ENCODE results near the gene THOC6.

THOC6 gene

GRCh38 chr16:2982402-2982801 lies 41.4 kb upstream of the THOC6 start:
- Histone ChIP-seq H3K27ac (ENCODE audit: low read length) (no peak overlapping the region), H3K4me3 (ENCODE audit: low read length) (no peak overlapping the region), H3K27me3 (ENCODE audit: control insufficient read depth, insufficient read depth, low read length) (no peaks in the 10 kb centered on the region), H3K9me3 (ENCODE audit: control insufficient read depth, low read depth, low read length) (no peaks in the 10 kb centered on the region), H3K4me1 (ENCODE audit: control insufficient read depth, low read depth, low read length) (peaks cover 13% of the 10 kb centered on the region), H3K36me3 (ENCODE audit: control insufficient read depth, low read depth, low read length) (no peaks in the 10 kb centered on the region), H3K9ac (ENCODE audit: low read length) (no peak overlapping the region)

- H3K27me3 ChIP-seq (ENCODE audit: control insufficient read depth, insufficient read depth, low read length) = no peaks in the 10 kb centered on the region
- no peaks in the 10 kb centered on the region for H3K9me3 ChIP-seq (ENCODE audit: control insufficient read depth, low read depth, low read length)
- H3K4me1 ChIP-seq (ENCODE audit: control insufficient read depth, low read depth, low read length) = peaks cover 13% of the 10 kb centered on the region
- H3K4me3 ChIP-seq (ENCODE audit: low read length) = no peak overlapping the region
- no peak overlapping the region for H3K27ac ChIP-seq (ENCODE audit: low read length)
- no peaks in the 10 kb centered on the region for H3K36me3 ChIP-seq (ENCODE audit: control insufficient read depth, low read depth, low read length)
- no peak overlapping the region for H3K9ac ChIP-seq (ENCODE audit: low read length)
These were observed 40.1 kb upstream of the THOC6 start for GRCh38 chr16:2983706-2984136.

- Histone ChIP-seq H3K4me1 (ENCODE audit: control insufficient read depth, low read depth, low read length) (peaks cover 19% of the 10 kb centered on the region), H3K27me3 (ENCODE audit: control insufficient read depth, insufficient read depth, low read length) (no peaks in the 10 kb centered on the region), H3K9ac (ENCODE audit: low read length) (no peak overlapping the region), H3K4me3 (ENCODE audit: low read length) (no peak overlapping the region), H3K9me3 (ENCODE audit: control insufficient read depth, low read depth, low read length) (no peaks in the 10 kb centered on the region), H3K36me3 (ENCODE audit: control insufficient read depth, low read depth, low read length) (no peaks in the 10 kb centered on the region), H3K27ac (ENCODE audit: low read length) (no peak overlapping the region)
These were observed 38.4 kb upstream of the THOC6 start for GRCh38 chr16:2985462-2985861.

- no peaks in the 10 kb centered on the region for H3K36me3 ChIP-seq (ENCODE audit: control insufficient read depth, low read depth, low read length)
- no peaks in the 10 kb centered on the region for H3K9me3 ChIP-seq (ENCODE audit: control insufficient read depth, low read depth, low read length)
- peaks cover 21% of the 10 kb centered on the region for H3K4me1 ChIP-seq (ENCODE audit: control insufficient read depth, low read depth, low read length)
- no peak overlapping the region for H3K9ac ChIP-seq (ENCODE audit: low read length)
- H3K27me3 ChIP-seq (ENCODE audit: control insufficient read depth, insufficient read depth, low read length) = no peaks in the 10 kb centered on the region
- no peak overlapping the region for H3K27ac ChIP-seq (ENCODE audit: low read length)
- no peak overlapping the region for H3K4me3 ChIP-seq (ENCODE audit: low read length)
These were observed 37.9 kb upstream of the THOC6 start for GRCh38 chr16:2985893-2986355.

GRCh38 chr16:2986623-2987188 lies 37.1 kb upstream of the THOC6 start:
- no peaks in the 10 kb centered on the region for H3K9me3 ChIP-seq (ENCODE audit: control insufficient read depth, low read depth, low read length)
- no peak overlapping the region for H3K9ac ChIP-seq (ENCODE audit: low read length)
- H3K27me3 ChIP-seq (ENCODE audit: control insufficient read depth, insufficient read depth, low read length) = no peaks in the 10 kb centered on the region
- H3K27ac ChIP-seq (ENCODE audit: low read length) = no peak overlapping the region
- H3K4me1 ChIP-seq (ENCODE audit: control insufficient read depth, low read depth, low read length) = peaks cover 16% of the 10 kb centered on the region
- H3K36me3 ChIP-seq (ENCODE audit: control insufficient read depth, low read depth, low read length) = no peaks in the 10 kb centered on the region
- no peak overlapping the region for H3K4me3 ChIP-seq (ENCODE audit: low read length)

- H3K4me1 ChIP-seq (ENCODE audit: control insufficient read depth, low read depth, low read length) = peaks cover 10% of the 10 kb centered on the region
These were observed 36.5 kb upstream of the THOC6 start for GRCh38 chr16:2987286-2987685.

GRCh38 chr16:2987833-2988232 lies 36.0 kb upstream of the THOC6 start:
- no peak overlapping the region for H3K27ac ChIP-seq (ENCODE audit: low read length)
- no peak overlapping the region for H3K9ac ChIP-seq (ENCODE audit: low read length)
- no peaks in the 10 kb centered on the region for H3K9me3 ChIP-seq (ENCODE audit: control insufficient read depth, low read depth, low read length)
- no peaks in the 10 kb centered on the region for H3K36me3 ChIP-seq (ENCODE audit: control insufficient read depth, low read depth, low read length)
- no peaks in the 10 kb centered on the region for H3K27me3 ChIP-seq (ENCODE audit: control insufficient read depth, insufficient read depth, low read length)
- peaks cover 8% of the 10 kb centered on the region for H3K4me1 ChIP-seq (ENCODE audit: control insufficient read depth, low read depth, low read length)
- no peak overlapping the region for H3K4me3 ChIP-seq (ENCODE audit: low read length)

More at GRCh38 chr16:2987286-2987685, 36.5 kb upstream of the THOC6 start:
- Histone ChIP-seq H3K36me3 (ENCODE audit: control insufficient read depth, low read depth, low read length) (no peaks in the 10 kb centered on the region), H3K27me3 (ENCODE audit: control insufficient read depth, insufficient read depth, low read length) (no peaks in the 10 kb centered on the region), H3K9me3 (ENCODE audit: control insufficient read depth, low read depth, low read length) (no peaks in the 10 kb centered on the region), H3K27ac (ENCODE audit: low read length) (no peak overlapping the region), H3K4me3 (ENCODE audit: low read length) (no peak overlapping the region), H3K9ac (ENCODE audit: low read length) (no peak overlapping the region)

- H3K27me3 ChIP-seq (ENCODE audit: control insufficient read depth, insufficient read depth, low read length) = no peaks in the 10 kb centered on the region
- H3K9me3 ChIP-seq (ENCODE audit: control insufficient read depth, low read depth, low read length) = no peaks in the 10 kb centered on the region
- no peak overlapping the region for H3K27ac ChIP-seq (ENCODE audit: low read length)
- H3K36me3 ChIP-seq (ENCODE audit: control insufficient read depth, low read depth, low read length) = no peaks in the 10 kb centered on the region
- no peak overlapping the region for H3K9ac ChIP-seq (ENCODE audit: low read length)
- H3K4me1 ChIP-seq (ENCODE audit: control insufficient read depth, low read depth, low read length) = peaks cover 8% of the 10 kb centered on the region
- no peak overlapping the region for H3K4me3 ChIP-seq (ENCODE audit: low read length)
These were observed 35.2 kb upstream of the THOC6 start for GRCh38 chr16:2988590-2989099.

GRCh38 chr16:2990891-2991290 lies 32.9 kb upstream of the THOC6 start:
- no peaks in the 10 kb centered on the region for H3K27me3 ChIP-seq (ENCODE audit: control insufficient read depth, insufficient read depth, low read length)
- H3K4me1 ChIP-seq (ENCODE audit: control insufficient read depth, low read depth, low read length) = peaks cover 8% of the 10 kb centered on the region
- no peaks in the 10 kb centered on the region for H3K36me3 ChIP-seq (ENCODE audit: control insufficient read depth, low read depth, low read length)
- no peaks in the 10 kb centered on the region for H3K9me3 ChIP-seq (ENCODE audit: control insufficient read depth, low read depth, low read length)
- H3K27ac ChIP-seq (ENCODE audit: low read length) = no peak overlapping the region
- H3K9ac ChIP-seq (ENCODE audit: low read length) = no peak overlapping the region
- no peak overlapping the region for H3K4me3 ChIP-seq (ENCODE audit: low read length)

GRCh38 chr16:2991566-2992261 lies 32.1 kb upstream of the THOC6 start:
- Histone ChIP-seq H3K4me3 (ENCODE audit: low read length) (no peak overlapping the region), H3K27me3 (ENCODE audit: control insufficient read depth, insufficient read depth, low read length) (no peaks in the 10 kb centered on the region), H3K9ac (ENCODE audit: low read length) (no peak overlapping the region), H3K27ac (ENCODE audit: low read length) (no peak overlapping the region), H3K9me3 (ENCODE audit: control insufficient read depth, low read depth, low read length) (no peaks in the 10 kb centered on the region), H3K36me3 (ENCODE audit: control insufficient read depth, low read depth, low read length) (no peaks in the 10 kb centered on the region), H3K4me1 (ENCODE audit: control insufficient read depth, low read depth, low read length) (peaks cover 8% of the 10 kb centered on the region)

GRCh38 chr16:2992383-2993081 lies 31.3 kb upstream of the THOC6 start:
- Histone ChIP-seq H3K27me3 (ENCODE audit: control insufficient read depth, insufficient read depth, low read length) (no peaks in the 10 kb centered on the region), H3K36me3 (ENCODE audit: control insufficient read depth, low read depth, low read length) (no peaks in the 10 kb centered on the region), H3K4me3 (ENCODE audit: low read length) (no peak overlapping the region), H3K27ac (ENCODE audit: low read length) (no peak overlapping the region), H3K9me3 (ENCODE audit: control insufficient read depth, low read depth, low read length) (no peaks in the 10 kb centered on the region), H3K9ac (ENCODE audit: low read length) (no peak overlapping the region), H3K4me1 (ENCODE audit: control insufficient read depth, low read depth, low read length) (peaks cover 8% of the 10 kb centered on the region)

Data from iPS-18a (cell line).